Endothelial cell of hepatic sinusoid (primary cell): ENCODE results near the gene RASL11A.
"Not testable (repeated sequence)": the region's sequence is repeated elsewhere in the genome, so short reads cannot be mapped to it uniquely, and the experiment has no call there.

Source experiments
- in situ Hi-C: cut with HindIII; loops from 2 replicates; pipeline ENCODE4 v1.10.0; 2017; ENCODE audit warnings: low sequenced_read_pairs

RASL11A gene

GRCh38 chr13:27296496-27296895, 25.9 kb downstream of the RASL11A start:
- in situ Hi-C loops, result loop anchor here (10.0 kb wide), 1 partner anchor 352 kb away; no protein-coding TSS in a partner anchor

GRCh38 chr13:27298849-27299248, 28.2 kb downstream of the RASL11A start:
- in situ Hi-C loops, result loop anchor here (10.0 kb wide), 1 partner anchor 354 kb away; no protein-coding TSS in a partner anchor

- in situ Hi-C loops, result not testable (repeated sequence)
These were observed 29.8 kb downstream of the RASL11A start for GRCh38 chr13:27300406-27300805.

- in situ Hi-C loops, result no loop called here
These were observed 30.4 kb downstream of the RASL11A start for GRCh38 chr13:27300941-27301586.

- in situ Hi-C loops, result no loop called here
These were observed 32.1 kb downstream of the RASL11A start for GRCh38 chr13:27302643-27303262.

- in situ Hi-C loops, result no loop called here
These were observed 33.5 kb downstream of the RASL11A start for GRCh38 chr13:27304099-27304498.

GRCh38 chr13:27304611-27305010, 34.0 kb downstream of the RASL11A start:
- in situ Hi-C loops, result no loop called here

- in situ Hi-C loops, result no loop called here
These were observed 35.7 kb downstream of the RASL11A start for GRCh38 chr13:27306364-27306763.

GRCh38 chr13:27308941-27309340, 38.3 kb downstream of the RASL11A start:
- in situ Hi-C loops, result no loop called here

GRCh38 chr13:27309401-27309958, 38.9 kb downstream of the RASL11A start:
- in situ Hi-C loops, result no loop called here

- in situ Hi-C loops, result no loop called here
These were observed 39.5 kb downstream of the RASL11A start for GRCh38 chr13:27309967-27310598.

GRCh38 chr13:27310946-27311345, 40.3 kb downstream of the RASL11A start:
- in situ Hi-C loops, result no loop called here

- in situ Hi-C loops, result no loop called here
These were observed 41.0 kb downstream of the RASL11A start for GRCh38 chr13:27311518-27312210.

GRCh38 chr13:27313770-27314169, 43.1 kb downstream of the RASL11A start:
- in situ Hi-C loops, result no loop called here

- in situ Hi-C loops, result no loop called here
These were observed 48.8 kb downstream of the RASL11A start for GRCh38 chr13:27319404-27319803.

- in situ Hi-C loops, result no loop called here
These were observed 51.1 kb downstream of the RASL11A start for GRCh38 chr13:27321468-27322431.

- in situ Hi-C loops, result not testable (repeated sequence)
These were observed 51.8 kb downstream of the RASL11A start for GRCh38 chr13:27322443-27322842.
